B cell (primary cell): Measurements from ENCODE around the gene KCNK13.

Experiments
- EZH2 ChIP-seq: IDR thresholded peaks from 2 replicates; pipeline ENCODE4 v1.6.1; 2012; ENCODE audit warnings: borderline replicate concordance, low read depth, mild to moderate bottlenecking, moderate library complexity, low read length; ENCODE audit not compliant: insufficient read depth, poor library complexity, severe bottlenecking
- TF ChIP-seq, protein P1 (sequence below): fragments of 200-600 bp; IDR thresholded peaks from one replicate; pipeline ENCODE4 v1.8.0; 2022; ENCODE audit warnings: antibody characterized with exemption, mild to moderate bottlenecking

GRCh38 chr14:90056826-90057225, 5.0 kb upstream of the KCNK13 start:
- TF ChIP-seq EZH2, result no peak
- TF ChIP-seq, protein P1, sequence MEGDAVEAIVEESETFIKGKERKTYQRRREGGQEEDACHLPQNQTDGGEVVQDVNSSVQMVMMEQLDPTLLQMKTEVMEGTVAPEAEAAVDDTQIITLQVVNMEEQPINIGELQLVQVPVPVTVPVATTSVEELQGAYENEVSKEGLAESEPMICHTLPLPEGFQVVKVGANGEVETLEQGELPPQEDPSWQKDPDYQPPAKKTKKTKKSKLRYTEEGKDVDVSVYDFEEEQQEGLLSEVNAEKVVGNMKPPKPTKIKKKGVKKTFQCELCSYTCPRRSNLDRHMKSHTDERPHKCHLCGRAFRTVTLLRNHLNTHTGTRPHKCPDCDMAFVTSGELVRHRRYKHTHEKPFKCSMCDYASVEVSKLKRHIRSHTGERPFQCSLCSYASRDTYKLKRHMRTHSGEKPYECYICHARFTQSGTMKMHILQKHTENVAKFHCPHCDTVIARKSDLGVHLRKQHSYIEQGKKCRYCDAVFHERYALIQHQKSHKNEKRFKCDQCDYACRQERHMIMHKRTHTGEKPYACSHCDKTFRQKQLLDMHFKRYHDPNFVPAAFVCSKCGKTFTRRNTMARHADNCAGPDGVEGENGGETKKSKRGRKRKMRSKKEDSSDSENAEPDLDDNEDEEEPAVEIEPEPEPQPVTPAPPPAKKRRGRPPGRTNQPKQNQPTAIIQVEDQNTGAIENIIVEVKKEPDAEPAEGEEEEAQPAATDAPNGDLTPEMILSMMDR, result no peak
